Fibroblast of villous mesenchyme (primary cell): ENCODE data around the gene ASPN. TPM values are rescaled to one million over a fixed set of nuclear protein-coding genes. Genes with fewer than 3 reads are reported as not detected.

Source experiments
- DNase-seq: peaks from one replicate; pipeline ENCODE4 v3.0.0-alpha.2; 2010; ENCODE audit warnings: low read depth
- H3K4me3 ChIP-seq: 2 replicates; pipeline ENCODE4 v1.5.1; 2011; ENCODE audit warnings: low read depth, mild to moderate bottlenecking, low read length
- CTCF ChIP-seq: IDR thresholded peaks from 2 replicates; pipeline ENCODE4 v1.5.1; 2012; ENCODE audit warnings: low read depth, mild to moderate bottlenecking, low read length; ENCODE audit not compliant: insufficient read depth
- total RNA-seq: library from RNA; depleted of rRNA; stranded (reverse); fragments of >200 nt; gene quantifications from 2 replicates; pipeline ENCODE4 v1.2.3, GENCODE V29; 2012

ASPN gene
- total RNA-seq, 1 donor = 3.9 TPM

- H3K4me3 ChIP-seq = no peak overlapping the region
- no peak for DNase-seq
- TF ChIP-seq CTCF = no peak
Measured at GRCh38 chr9:92499701-92500100, 17.4 kb upstream of the ASPN start.

GRCh38 chr9:92496396-92497176 is 14.3 kb upstream of the ASPN start:
- TF ChIP-seq CTCF = no peak
- H3K4me3 ChIP-seq = no peak overlapping the region
- peak; percentile 28 for DNase-seq

GRCh38 chr9:92494856-92495255 is 12.6 kb upstream of the ASPN start:
- TF ChIP-seq CTCF = no peak
- H3K4me3 ChIP-seq = no peak overlapping the region
- DNase-seq = no peak

- DNase-seq = no peak
- no peak overlapping the region for H3K4me3 ChIP-seq
- TF ChIP-seq CTCF = no peak
Measured at GRCh38 chr9:92493749-92494387, 11.6 kb upstream of the ASPN start.

GRCh38 chr9:92492781-92493401 is 10.6 kb upstream of the ASPN start:
- H3K4me3 ChIP-seq = no peak overlapping the region
- DNase-seq = no peak
- no peak for TF ChIP-seq CTCF

- no peak for DNase-seq
- H3K4me3 ChIP-seq = no peak overlapping the region
- TF ChIP-seq CTCF = no peak
Measured at GRCh38 chr9:92488681-92489550, 6.6 kb upstream of the ASPN start.
